Endodermal cell (in vitro differentiated cells): ENCODE results near the gene SYCP2L. TPM values are rescaled to one million over a fixed set of nuclear protein-coding genes. Genes with fewer than 3 reads are reported as not detected.
A peak's percentile ranks its signal among the peaks of the same experiment; 100 is the strongest.

Experiments used
- DNase-seq: peaks from one replicate; pipeline ENCODE4 v3.0.0-alpha.2; 2017
- H3K27ac ChIP-seq: 2 replicates; pipeline ENCODE4 v1.5.1; 2013; ENCODE audit warnings: mild to moderate bottlenecking, low read depth, low read length, moderate library complexity
- H3K27me3 ChIP-seq: 2 replicates; pipeline ENCODE4 v1.6.1; 2013; ENCODE audit warnings: mild to moderate bottlenecking, low read length, moderate library complexity; ENCODE audit not compliant: insufficient read depth, control insufficient read depth, poor library complexity, severe bottlenecking
- H3K36me3 ChIP-seq: 2 replicates; pipeline ENCODE4 v1.7.0; 2013; ENCODE audit warnings: mild to moderate bottlenecking, low read length, moderate library complexity; ENCODE audit not compliant: control insufficient read depth, insufficient read depth
- H3K4me1 ChIP-seq: one replicate; pipeline ENCODE4 v1.7.0; 2013; ENCODE audit warnings: low read length; ENCODE audit not compliant: control insufficient read depth, insufficient read depth
- H3K4me3 ChIP-seq: 2 replicates; pipeline ENCODE4 v1.5.1; 2013; ENCODE audit warnings: mild to moderate bottlenecking, low read length, moderate library complexity
- H3K9ac ChIP-seq: 2 replicates; pipeline ENCODE4 v1.6.1; 2013; ENCODE audit warnings: mild to moderate bottlenecking, low read length, moderate library complexity; ENCODE audit not compliant: poor library complexity, severe bottlenecking; ENCODE audit errors: extremely low read depth
- H3K9me3 ChIP-seq: 2 replicates; pipeline ENCODE4 v1.6.1; 2013; ENCODE audit warnings: mild to moderate bottlenecking, low read length, moderate library complexity; ENCODE audit not compliant: control insufficient read depth
- H3K27ac Mint-ChIP-seq: 2 replicates; pipeline ENCODE4 v1.8.0; 2020; ENCODE audit warnings: mixed read lengths
- H3K27me3 Mint-ChIP-seq: 2 replicates; pipeline ENCODE4 v1.8.0; 2021; ENCODE audit warnings: mild to moderate bottlenecking, mixed read lengths; ENCODE audit not compliant: insufficient read depth
- H3K36me3 Mint-ChIP-seq: 2 replicates; pipeline ENCODE4 v1.8.0; 2020; ENCODE audit warnings: low read depth, mixed read lengths
- H3K4me1 Mint-ChIP-seq: 2 replicates; pipeline ENCODE4 v1.8.0; 2020; ENCODE audit warnings: mixed read lengths
- H3K4me3 Mint-ChIP-seq: 2 replicates; pipeline ENCODE4 v1.8.0; 2020; ENCODE audit warnings: mild to moderate bottlenecking, moderate library complexity, mixed read lengths
- H3K9me3 Mint-ChIP-seq: 2 replicates; pipeline ENCODE4 v1.8.0; 2020; ENCODE audit warnings: mild to moderate bottlenecking, mixed read lengths
- WGBS, 2 experiments: methylation state at CpG; one replicate each; pipeline versions ENCODE4 v1.1.5 to v1.1.7; 2013; ENCODE audit warnings: missing lambda C conversion rate in 2 of 2, mixed read lengths in 1 of 2; ENCODE audit not compliant: insufficient coverage in 1 of 2, insufficient read length in 1 of 2; 5-methylcytosine and 5-hydroxymethylcytosine counted together
- total RNA-seq, 2 donors: library from RNA; stranded (reverse); fragmentation: NEBNext Ultra II Directional in 1 of 2; extraction: Animal tissue kit (Norgen Biotek cat#: 25700) in 1 of 2; gene quantifications; 2 replicates in 1 of 2; 3 replicates in 1 of 2; pipeline ENCODE4 v1.2.1, GENCODE V29; 2021
- TF ChIP-seq, protein P1 (sequence below): fragments of 200-600 bp; sonication (generic); conservative IDR thresholded peaks from 2 replicates; pipeline ENCODE4 v1.5.0; 2021; ENCODE audit warnings: antibody characterized with exemption, mild to moderate bottlenecking

The SYCP2L gene
- total RNA-seq, 2 donors from 2014 or later, result 4.2 to 12.4 TPM

DNA sequence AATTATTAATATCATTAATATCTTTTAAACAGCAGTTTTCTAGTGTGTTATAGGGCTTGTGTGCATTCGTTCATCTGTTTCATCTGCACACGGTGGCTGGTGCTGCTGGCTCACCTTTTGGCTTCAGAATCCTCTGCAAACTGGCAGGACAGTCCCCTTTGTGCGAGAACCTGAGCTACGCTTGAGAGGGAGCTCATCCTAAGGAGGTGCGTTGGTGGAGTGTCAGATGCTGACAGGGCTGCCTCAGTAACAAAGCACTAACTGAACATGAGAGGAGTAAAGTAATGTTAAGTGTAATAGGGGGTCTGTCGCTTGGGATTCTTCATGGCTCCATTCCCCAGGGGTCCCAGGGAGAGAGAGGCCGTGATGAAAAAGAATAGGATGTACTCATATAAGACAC lies 134.9 kb downstream of the SYCP2L start:
- TF ChIP-seq, protein P1, sequence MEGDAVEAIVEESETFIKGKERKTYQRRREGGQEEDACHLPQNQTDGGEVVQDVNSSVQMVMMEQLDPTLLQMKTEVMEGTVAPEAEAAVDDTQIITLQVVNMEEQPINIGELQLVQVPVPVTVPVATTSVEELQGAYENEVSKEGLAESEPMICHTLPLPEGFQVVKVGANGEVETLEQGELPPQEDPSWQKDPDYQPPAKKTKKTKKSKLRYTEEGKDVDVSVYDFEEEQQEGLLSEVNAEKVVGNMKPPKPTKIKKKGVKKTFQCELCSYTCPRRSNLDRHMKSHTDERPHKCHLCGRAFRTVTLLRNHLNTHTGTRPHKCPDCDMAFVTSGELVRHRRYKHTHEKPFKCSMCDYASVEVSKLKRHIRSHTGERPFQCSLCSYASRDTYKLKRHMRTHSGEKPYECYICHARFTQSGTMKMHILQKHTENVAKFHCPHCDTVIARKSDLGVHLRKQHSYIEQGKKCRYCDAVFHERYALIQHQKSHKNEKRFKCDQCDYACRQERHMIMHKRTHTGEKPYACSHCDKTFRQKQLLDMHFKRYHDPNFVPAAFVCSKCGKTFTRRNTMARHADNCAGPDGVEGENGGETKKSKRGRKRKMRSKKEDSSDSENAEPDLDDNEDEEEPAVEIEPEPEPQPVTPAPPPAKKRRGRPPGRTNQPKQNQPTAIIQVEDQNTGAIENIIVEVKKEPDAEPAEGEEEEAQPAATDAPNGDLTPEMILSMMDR, result peak; percentile 43
- Histone ChIP-seq H3K4me1 (peaks cover 33% of the 10 kb centered on the region), H3K27ac (no peak overlapping the region), H3K9ac (no peak overlapping the region), H3K36me3 (peaks cover 12% of the 10 kb centered on the region), H3K4me3 (no peak overlapping the region), H3K9me3 (no peaks in the 10 kb centered on the region), H3K27me3 (no peaks in the 10 kb centered on the region)
- H3K27me3 Mint-ChIP-seq, result peaks cover 2% of the 10 kb centered on the region
- peak; percentile 59 for DNase-seq
- no peak overlapping the region for H3K4me3 Mint-ChIP-seq
- no peak overlapping the region for H3K27ac Mint-ChIP-seq
- H3K36me3 Mint-ChIP-seq, result no peaks in the 10 kb centered on the region
- peaks cover 31% of the 10 kb centered on the region for H3K4me1 Mint-ChIP-seq
- 84 to 100% methylated on average over 1 to 7 of the region's 7 CpGs for WGBS, 2 experiments
- H3K9me3 Mint-ChIP-seq, result no peaks in the 10 kb centered on the region

DNA sequence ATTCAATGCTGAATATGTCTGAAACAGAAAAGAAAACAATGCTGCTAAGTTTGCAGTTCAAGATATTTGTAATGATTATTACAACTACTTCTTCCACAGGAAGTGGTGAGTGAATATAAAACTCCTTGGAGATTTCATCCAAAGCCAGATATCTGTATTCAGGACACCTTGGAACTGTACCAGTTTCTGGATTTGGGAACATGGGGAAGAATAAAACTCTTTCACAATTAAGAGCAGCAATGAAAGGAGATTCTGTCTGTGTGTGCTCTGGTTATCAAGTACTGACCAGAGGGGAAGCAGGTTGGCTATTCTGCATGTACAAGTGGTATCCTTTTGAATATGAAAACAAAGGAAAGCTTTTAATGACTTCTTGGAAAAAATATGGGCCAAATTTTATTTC lies 136.2 kb downstream of the SYCP2L start:
- no peak overlapping the region for H3K4me3 ChIP-seq
- H3K9me3 Mint-ChIP-seq, result no peaks in the 10 kb centered on the region
- TF ChIP-seq, protein P1, result no peak
- peaks cover 28% of the 10 kb centered on the region for H3K4me1 ChIP-seq
- no peak overlapping the region for H3K9ac ChIP-seq
- H3K27ac ChIP-seq, result no peak overlapping the region
- H3K27me3 ChIP-seq, result no peaks in the 10 kb centered on the region
- peaks cover 13% of the 10 kb centered on the region for H3K36me3 ChIP-seq
- DNase-seq, result no peak
- H3K27me3 Mint-ChIP-seq, result peaks cover 4% of the 10 kb centered on the region
- no peaks in the 10 kb centered on the region for H3K36me3 Mint-ChIP-seq
- no peaks in the 10 kb centered on the region for H3K9me3 ChIP-seq
- H3K4me3 Mint-ChIP-seq, result no peak overlapping the region
- no peak overlapping the region for H3K27ac Mint-ChIP-seq
- H3K4me1 Mint-ChIP-seq, result peaks cover 35% of the 10 kb centered on the region

Other genes starting within 250 kb of the SYCP2L start
- gene C6orf52, start 192.4 kb upstream of the SYCP2L start, total RNA-seq, result 1 to 10 TPM; 1.7 to 1.9 TPM
- gene PAK1IP1, start 192.1 kb upstream of the SYCP2L start, total RNA-seq, result 10 to 100 TPM; 15.3 to 16.8 TPM
- gene TMEM14C, start 164.0 kb upstream of the SYCP2L start, total RNA-seq, result 100 to 1,000 TPM; 102 to 118 TPM
- 100 to 1,000 TPM; 165 to 242 TPM for gene TMEM14B, start 139.2 kb upstream of the SYCP2L start, total RNA-seq
- gene MAK, start 48.5 kb upstream of the SYCP2L start, total RNA-seq, result under 1 TPM; 0.18 to 0.35 TPM
- gene GCM2, start 5.0 kb upstream of the SYCP2L start, total RNA-seq, result not detected
- gene ELOVL2, start 157.3 kb downstream of the SYCP2L start, total RNA-seq, result 10 to 100 TPM in 1 of 2 donors, 1 to 10 TPM in 1; 7.3 to 14.1 TPM
- 10 to 100 TPM; 12.2 TPM for gene SMIM13, start 206.8 kb downstream of the SYCP2L start, total RNA-seq
- gene ERVFRD-1, start 224.7 kb downstream of the SYCP2L start, total RNA-seq, result not detected